NCI-H2196 (cell line): Measurements from ENCODE around the gene CISH.
A peak's percentile ranks its signal among the peaks of the same experiment; 100 is the strongest.

Experiments used
- DNase-seq: peaks from one replicate; lab custom pipeline; 2025; ENCODE audit not compliant: unreplicated experiment; lab: John Stamatoyannopoulos, UW

CISH gene

DNA sequence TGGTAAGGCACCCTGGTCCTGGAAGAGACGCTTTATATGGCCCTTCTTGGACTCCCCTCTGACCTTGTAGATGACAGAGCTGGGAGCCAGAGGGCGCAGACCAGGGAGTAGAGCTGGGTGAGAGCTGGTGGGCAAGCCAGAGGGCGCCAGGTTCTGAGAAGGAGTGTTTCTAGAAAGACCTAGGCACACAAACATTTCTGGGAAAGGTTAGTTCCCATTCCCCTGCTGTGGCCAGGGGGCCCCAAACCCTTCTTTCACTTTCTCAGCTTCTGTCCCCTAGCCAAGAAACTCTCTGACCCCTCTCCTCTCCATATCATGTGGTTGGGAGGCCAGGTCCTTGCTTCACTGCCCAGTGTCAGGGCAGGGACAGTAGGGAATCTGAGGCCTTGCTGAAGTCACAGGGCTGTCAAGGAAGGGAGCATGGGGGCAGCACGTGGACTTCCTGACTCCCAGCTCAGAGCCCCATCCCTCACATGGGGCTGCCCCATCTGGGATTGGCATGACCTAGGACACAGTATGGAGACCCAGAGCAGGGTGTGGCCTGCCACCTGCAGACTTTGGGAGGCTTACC lies 38.7 kb downstream of the CISH start:
- DNase-seq: no peak

DNA sequence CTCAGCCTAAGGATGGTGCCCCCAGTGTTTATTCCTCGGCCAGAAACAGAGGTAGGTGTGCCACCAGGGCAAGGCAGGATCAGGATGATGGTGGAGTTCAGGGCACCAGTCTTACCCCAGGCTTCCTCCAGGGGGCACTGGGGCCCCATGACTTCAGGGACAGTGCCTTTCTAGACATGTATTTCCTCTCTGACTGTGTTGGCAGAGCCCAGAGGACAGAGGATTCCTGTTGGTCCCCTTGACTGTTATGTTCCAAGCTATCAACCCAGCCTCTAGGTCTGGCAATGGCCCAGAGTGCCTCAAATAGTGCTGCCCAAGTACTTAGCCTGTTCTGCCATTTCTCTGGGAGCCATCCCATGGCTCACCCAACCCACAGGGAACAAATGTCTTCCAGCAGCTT lies 39.4 kb downstream of the CISH start:
- DNase-seq: peak; percentile 57

DNA sequence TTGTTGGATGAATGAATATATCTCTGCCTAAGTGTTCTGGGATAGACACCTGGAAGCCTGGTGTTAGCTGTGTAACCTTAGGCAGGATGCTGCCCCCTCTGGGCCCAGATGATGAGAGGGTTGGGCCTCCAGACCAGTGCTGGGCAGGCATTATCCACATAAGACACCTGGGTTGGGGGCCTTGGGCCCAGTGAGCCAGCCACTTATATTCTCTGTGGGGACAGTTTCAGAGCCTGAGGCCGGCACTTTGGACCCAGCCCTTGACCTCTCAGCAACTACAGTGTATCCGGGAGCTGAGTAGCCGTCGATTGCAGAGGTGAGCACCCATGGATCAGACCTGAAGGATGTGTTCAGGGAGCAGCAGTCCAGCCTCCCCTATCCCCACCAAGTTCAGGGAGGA lies 40.1 kb downstream of the CISH start:
- DNase-seq: no peak

DNA sequence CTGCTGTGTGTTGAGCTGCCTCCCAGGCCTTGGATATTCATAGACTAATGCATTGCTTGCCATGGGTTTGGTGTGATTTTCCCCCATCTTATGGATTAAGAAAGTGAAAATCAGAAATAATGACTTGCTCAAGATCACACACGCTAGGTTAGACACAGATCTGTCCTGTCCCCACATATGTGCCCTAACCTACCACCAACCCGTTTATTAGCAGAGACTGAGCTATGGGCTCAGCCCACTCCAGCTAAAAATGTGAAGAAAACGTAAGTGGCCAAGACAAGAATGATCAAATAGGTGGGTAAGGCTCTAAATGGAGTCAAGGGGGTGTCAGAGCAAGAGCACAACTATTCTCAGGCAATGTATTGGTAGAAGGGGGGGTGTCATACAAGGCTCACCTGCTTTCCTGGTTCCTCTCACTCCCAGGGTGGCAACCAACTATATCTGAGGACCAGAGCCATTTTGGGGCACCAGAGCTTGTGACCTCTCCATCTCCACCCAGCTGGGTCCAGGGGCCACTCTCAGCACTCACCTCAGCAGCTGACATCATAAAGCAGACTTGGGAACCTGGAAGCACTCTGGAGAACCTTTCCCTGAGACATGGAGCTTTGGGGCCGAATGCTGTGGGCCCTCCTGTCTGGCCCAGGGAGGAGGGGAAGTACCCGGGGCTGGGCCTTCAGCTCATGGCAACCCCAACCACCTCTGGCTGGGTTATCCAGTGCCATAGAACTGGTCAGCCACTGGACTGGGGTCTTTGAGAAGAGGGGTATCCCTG lies 40.9 kb downstream of the CISH start:
- DNase-seq: no peak

DNA sequence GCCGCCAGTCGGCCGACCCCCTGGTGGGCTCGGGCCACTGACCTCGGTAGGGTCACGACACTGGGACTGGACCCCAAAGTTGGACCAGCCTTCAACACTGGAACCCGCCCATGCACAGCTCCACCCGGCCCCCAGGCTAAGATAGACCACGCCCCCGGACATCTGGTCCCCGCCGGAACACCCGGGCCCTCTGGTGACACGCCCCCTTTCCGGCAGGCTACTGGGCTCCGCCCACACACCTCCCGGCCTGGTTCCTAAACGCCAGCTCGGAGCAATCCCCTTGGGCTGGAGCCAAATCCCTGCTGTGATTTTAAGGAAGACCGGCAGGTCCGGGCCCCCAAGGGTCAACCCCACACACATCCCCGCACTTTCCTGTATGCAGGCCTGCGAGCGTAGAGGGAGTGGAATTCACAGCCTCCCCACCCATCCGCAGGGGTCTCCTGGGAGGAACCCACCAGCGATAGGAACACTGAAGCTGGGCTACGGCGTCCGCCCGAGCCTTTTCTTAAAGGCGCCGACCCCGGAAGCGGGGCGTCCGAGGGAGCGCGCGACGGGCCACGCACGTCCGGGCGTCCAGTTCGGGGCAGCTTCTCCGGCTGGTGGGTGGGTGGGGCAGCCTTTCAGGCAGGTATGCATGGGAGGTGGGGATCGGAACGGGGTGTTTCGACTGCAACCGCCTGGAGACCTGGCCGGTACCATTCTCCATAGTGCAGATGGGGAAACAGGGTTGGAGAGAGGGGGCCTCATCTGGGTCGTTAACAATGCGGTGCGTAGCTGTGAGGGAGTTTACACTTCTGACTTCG lies 42.4 kb downstream of the CISH start, which contains the start of gene HEMK1:
Gene HEMK1 (plus strand): TSS at position 576 of the 803 bp plus-strand sequence. CDS start 1,583 bp downstream, outside the sequence.
- DNase-seq: peak; percentile 81

DNA sequence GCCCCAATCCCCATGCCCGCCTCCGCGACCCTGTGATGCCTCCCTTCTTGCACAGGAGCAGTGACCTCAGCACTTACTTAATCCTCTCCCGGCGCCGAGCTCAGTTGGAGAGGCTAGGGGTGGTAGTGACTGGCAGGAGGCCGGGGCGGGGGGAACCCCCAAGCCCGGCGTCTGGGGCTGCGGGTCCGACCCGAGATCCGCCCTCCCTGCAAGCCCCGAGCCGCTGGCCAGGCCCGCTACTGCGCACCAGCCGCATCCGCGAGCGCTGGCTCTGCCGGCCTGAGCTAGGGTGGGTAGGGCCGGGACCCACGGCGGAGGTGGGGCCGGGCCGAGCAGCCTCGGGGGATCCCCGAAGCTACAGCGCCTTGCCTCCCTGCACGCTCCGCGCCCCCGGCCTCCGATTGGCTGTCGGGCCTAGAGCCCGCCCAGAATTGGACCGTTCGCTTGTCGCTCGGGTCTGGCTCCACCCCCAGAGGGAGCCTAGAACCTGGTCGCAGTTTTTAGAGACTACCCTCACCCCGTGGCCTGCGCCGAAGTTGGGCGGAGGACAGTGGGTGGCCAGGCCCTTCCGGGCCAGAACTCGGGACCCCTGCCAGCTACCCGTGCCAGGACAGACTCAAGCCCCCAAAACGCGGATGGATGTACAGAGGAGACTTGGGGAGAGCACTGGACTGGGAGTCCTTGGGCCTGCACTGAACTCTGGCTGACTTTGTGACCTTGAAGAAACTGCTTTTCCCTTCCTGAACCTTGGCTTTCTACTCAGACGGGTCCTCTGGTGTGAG lies 44.0 kb downstream of the CISH start, which contains the start of gene C3orf18:
Gene C3orf18 (minus strand): TSS at position 362 of the 782 bp plus-strand sequence. CDS start 2,048 bp downstream, outside the sequence.
- no peak for DNase-seq

DNA sequence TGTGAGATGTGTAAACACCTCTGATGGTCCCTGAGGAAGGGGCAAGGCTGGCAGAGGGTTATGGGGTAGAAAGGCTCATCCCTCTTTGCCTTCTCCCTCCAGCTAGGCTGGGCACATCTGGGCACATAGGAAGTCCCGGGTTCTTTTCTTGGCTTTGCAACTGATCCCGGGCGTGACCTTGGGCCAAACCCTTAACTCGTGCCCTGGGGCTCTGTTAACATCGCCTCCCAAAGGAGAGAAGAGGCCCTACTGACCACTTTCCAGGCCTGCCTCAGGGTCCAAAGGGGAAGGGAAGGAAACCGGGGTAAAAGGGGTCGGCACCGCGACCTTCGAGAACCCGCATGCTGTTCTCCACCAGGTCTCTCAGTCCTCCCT lies 44.6 kb downstream of the CISH start:
- DNase-seq: no peak

DNA sequence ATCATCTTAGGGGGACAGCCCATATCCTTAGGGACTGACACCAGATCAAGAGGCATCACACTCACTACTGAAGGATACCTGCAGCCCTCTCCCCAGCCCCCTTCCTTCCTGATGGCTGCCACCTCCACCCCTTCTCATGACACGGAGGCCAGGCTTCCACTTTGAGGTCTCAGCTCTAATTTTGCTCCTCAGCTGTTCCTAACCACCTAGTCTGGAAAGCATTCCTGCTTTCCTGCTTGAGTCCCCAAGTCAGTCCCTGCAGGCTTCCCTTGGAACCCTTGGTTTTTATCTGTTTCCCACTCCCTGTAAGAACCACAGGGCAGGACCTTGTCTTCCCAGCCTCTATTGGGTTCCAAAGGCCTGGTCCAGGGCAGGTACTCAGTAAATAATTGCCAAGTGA lies 47.3 kb downstream of the CISH start:
- no peak for DNase-seq

DNA sequence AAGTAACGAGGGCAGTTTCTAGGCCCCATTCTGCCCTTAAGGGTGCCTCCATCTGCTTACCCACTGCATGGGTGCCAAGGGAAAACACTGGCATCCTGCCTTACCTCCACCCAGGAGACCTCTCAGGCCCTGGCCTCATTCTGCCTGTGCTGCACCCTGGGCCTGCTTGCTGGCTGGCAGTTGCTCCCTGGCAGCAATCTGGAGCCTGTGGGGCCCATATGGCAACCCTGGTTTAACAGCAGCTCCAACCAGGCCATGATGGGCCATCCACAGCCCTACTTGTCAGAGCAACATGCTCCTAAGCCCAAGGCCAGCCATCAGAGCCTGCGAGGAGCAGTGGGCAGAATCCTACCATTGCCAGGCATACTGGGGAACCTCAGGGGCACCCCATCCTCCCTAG lies 47.7 kb downstream of the CISH start:
- DNase-seq: no peak

DNA sequence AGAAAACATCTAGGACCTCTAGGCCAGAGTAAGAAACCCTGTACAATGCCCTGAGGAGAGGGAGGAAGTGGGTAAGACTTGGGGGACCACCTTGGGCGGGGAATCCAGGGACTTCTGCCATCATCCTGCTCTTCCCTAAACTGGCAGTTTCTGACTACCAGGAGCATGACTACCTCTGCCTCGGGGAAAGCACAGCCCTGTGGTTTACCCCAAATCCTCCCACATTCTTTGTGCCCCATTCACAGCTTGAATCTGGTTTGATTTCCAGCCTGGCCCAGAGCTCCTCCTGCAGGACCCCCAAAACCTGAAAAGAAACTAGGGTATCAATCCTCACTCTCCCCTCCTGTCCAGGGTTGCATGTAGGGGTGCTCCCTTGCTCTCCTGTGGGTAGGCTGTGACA lies 48.7 kb downstream of the CISH start:
- DNase-seq: no peak

DNA sequence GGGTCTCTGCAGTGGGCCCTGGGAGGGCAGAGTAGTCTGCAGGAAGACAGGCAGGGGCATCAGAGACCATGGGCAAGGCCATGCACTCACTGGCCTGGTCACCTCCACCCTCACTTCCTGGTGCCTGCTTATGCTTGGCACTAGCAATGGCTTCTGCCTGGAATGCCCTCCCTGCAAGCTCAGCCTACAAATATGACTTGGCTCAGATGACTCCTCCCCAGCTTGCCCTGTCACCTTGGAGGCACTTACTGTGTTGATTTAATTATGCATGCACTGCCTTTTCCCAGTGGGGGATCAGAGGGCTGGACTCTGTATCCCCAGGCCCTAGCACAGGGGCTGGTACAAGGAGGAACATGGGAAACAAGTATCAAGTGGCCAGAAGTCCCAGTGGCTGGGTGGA lies 51.9 kb downstream of the CISH start:
- DNase-seq: peak; percentile 7

DNA sequence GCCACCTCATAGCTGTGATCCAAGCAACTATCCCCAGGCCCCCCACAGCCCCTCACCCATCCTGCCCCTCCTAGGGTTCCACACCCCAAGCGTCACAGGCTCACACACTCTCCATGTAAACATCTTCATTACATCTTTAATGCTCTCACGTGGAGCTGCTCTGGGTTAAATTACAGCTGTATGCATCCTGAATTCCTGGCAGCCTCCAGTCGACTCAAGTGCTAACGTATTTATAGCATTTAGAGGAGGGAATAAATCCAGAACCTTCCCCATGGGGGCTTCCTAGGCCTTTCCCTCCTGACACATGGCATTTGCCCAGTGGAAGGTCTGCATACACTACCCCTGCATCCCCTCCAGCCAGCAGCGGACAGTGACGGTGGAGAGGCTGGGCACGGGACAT lies 53.7 kb downstream of the CISH start:
- DNase-seq: no peak

DNA sequence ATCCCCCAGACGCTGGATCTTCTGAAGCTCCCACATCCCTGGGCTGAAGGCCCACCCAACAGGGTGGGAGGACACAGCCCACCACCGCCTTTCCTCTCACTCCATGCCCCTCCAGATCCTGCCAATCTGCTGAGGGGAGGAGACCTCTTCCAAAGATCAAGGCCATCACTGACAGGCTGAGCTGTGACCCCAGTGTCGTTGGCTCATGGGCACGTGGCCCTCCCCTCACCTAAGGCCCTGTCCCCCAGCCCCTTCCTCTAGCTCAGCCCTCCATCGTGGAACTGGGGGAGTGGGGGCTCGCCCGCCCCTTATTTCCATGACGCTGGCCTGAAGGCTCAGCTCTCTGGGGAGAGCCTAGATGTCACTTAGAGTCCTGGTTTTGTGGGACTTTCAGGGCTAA lies 54.5 kb downstream of the CISH start:
- no peak for DNase-seq
